HFF-Myc (cell line): ENCODE data around the gene CFDP1.
"Not testable (repeated sequence)": the region's sequence is repeated elsewhere in the genome, so short reads cannot be mapped to it uniquely, and the experiment has no call there.

ENCODE experiments used
- DNase-seq: peaks from one replicate; pipeline ENCODE4 v3.0.0-alpha.2; 2011; ENCODE audit warnings: low read depth; ENCODE audit errors: extremely low read depth
- H3K4me3 ChIP-seq: replicated peaks from 2 replicates; pipeline ENCODE4 v1.5.1; 2011; ENCODE audit warnings: low read depth, mild to moderate bottlenecking, control low read depth, low read length
- CTCF ChIP-seq: IDR thresholded peaks from 2 replicates; pipeline ENCODE4 v1.5.1; 2012; ENCODE audit warnings: mild to moderate bottlenecking, low read depth, low read length, control low read depth; ENCODE audit errors: missing control alignments

CFDP1 gene

GRCh38 chr16:75286389-75286788, 146.9 kb downstream of the CFDP1 start:
- no peak for TF ChIP-seq CTCF
- DNase-seq = no peak
- H3K4me3 ChIP-seq = no peak overlapping the region

- no peak for DNase-seq
- H3K4me3 ChIP-seq = no peak overlapping the region
- TF ChIP-seq CTCF = no peak
Measured at GRCh38 chr16:75282466-75283281, 150.6 kb downstream of the CFDP1 start.

- TF ChIP-seq CTCF = no peak
- no peak overlapping the region for H3K4me3 ChIP-seq
- no peak for DNase-seq
Measured at GRCh38 chr16:75281826-75282225, 151.5 kb downstream of the CFDP1 start.

GRCh38 chr16:75281009-75281408, 152.3 kb downstream of the CFDP1 start:
- H3K4me3 ChIP-seq, DNase-seq: not testable (repeated sequence)

GRCh38 chr16:75280331-75280804, 152.9 kb downstream of the CFDP1 start:
- TF ChIP-seq CTCF = no peak
- H3K4me3 ChIP-seq = no peak overlapping the region
- no peak for DNase-seq

- no peak overlapping the region for H3K4me3 ChIP-seq
- no peak for DNase-seq
- no peak for TF ChIP-seq CTCF
Measured at GRCh38 chr16:75279305-75279704, 154.0 kb downstream of the CFDP1 start.

GRCh38 chr16:75273054-75273925, 160.0 kb downstream of the CFDP1 start:
- DNase-seq = no peak
- TF ChIP-seq CTCF = no peak
- no peak overlapping the region for H3K4me3 ChIP-seq

GRCh38 chr16:75272629-75273028, 160.7 kb downstream of the CFDP1 start:
- H3K4me3 ChIP-seq, DNase-seq: not testable (repeated sequence)
